ENCODE results near the gene CEP41. TPM values are rescaled to one million over a fixed set of nuclear protein-coding genes. Genes with fewer than 3 reads are reported as not detected.

The CEP41 gene
- polyA plus RNA-seq, 1 donor (not counting 4 experiments of a cell fraction or from before 2014, with no cell fraction given), result 13.4 TPM

- Histone ChIP-seq H3K27ac (ENCODE audit: control insufficient read depth, insufficient read depth, low read length) (no peak overlapping the region), H2AFZ (ENCODE audit: control insufficient read depth, low read length) (no peak overlapping the region), H3K9ac (ENCODE audit: control insufficient read depth, extremely low read depth, insufficient read depth, low read length) (no peak overlapping the region), H3K36me3 (ENCODE audit: control insufficient read depth in 2 of 2, extremely low read depth in 1 of 2, insufficient read depth in 2 of 2, low read length in 2 of 2) (no peaks in the 10 kb centered on the region), H4K20me1 (ENCODE audit: control insufficient read depth, extremely low read depth, insufficient read depth, low read length) (no peaks in the 10 kb centered on the region), H3K27me3 (ENCODE audit: control insufficient read depth, extremely low read depth, insufficient read depth, low read length) (no peaks in the 10 kb centered on the region), H3K9me3 (ENCODE audit: control insufficient read depth, low read depth, low read length) (no peaks in the 10 kb centered on the region), H3K79me2 (ENCODE audit: control insufficient read depth, insufficient read depth, low read length) (no peaks in the 10 kb centered on the region), H3K4me1 (ENCODE audit: control insufficient read depth, extremely low read depth, insufficient read depth, low read length) (peaks cover 26% of the 10 kb centered on the region), H3K4me2 (ENCODE audit: control insufficient read depth, extremely low read depth, insufficient read depth, low read depth, low read length) (no peak overlapping the region), H3K9me1 (ENCODE audit: control insufficient read depth, extremely low read depth, insufficient read depth, low read length) (no peaks in the 10 kb centered on the region), H3K4me3 (ENCODE audit: control insufficient read depth in 2 of 3, extremely low read depth in 1 of 3, insufficient read depth in 2 of 3, low read depth in 1 of 3, low read length in 3 of 3) (no peak overlapping the region)
- dilution Hi-C loops (cut with MboI; ENCODE audit: extremely low pct_ligation_motif_present, low sequenced_read_pairs), result no loop called here
- TF ChIP-seq EZH2 (IDR thresholded peaks at IDR 0.05; ENCODE audit: low read length), result no peak
- TF ChIP-seq CTCF (optimal IDR thresholded peaks at IDR 0.05 in 1 of 3, IDR thresholded peaks at IDR 0.05 in 1 of 3, conservative IDR thresholded peaks at IDR 0.05 in 1 of 3; ENCODE audit: extremely low read depth in 1 of 3, insufficient read depth in 2 of 3, low read length in 3 of 3), result no peak
- DNase-seq (ENCODE audit: low read depth, low spot score) (no peak), FAIRE-seq (peak; percentile 52)
These were observed 21.2 kb downstream of the CEP41 start for GRCh38 chr7:130419658-130420057.

GRCh38 chr7:130418306-130418705 lies 22.5 kb downstream of the CEP41 start:
- dilution Hi-C loops (cut with MboI; ENCODE audit: extremely low pct_ligation_motif_present, low sequenced_read_pairs), result no loop called here
- Histone ChIP-seq H2AFZ (ENCODE audit: control insufficient read depth, low read length) (peak overlapping the region; percentile 97), H3K9me1 (ENCODE audit: control insufficient read depth, extremely low read depth, insufficient read depth, low read length) (no peaks in the 10 kb centered on the region), H3K36me3 (ENCODE audit: control insufficient read depth in 2 of 2, extremely low read depth in 1 of 2, insufficient read depth in 2 of 2, low read length in 2 of 2) (no peaks in the 10 kb centered on the region), H3K27me3 (ENCODE audit: control insufficient read depth, extremely low read depth, insufficient read depth, low read length) (no peaks in the 10 kb centered on the region), H3K4me2 (ENCODE audit: control insufficient read depth, extremely low read depth, insufficient read depth, low read depth, low read length) (peak overlapping the region; percentile 76), H3K4me3 (ENCODE audit: control insufficient read depth in 2 of 3, extremely low read depth in 1 of 3, insufficient read depth in 2 of 3, low read depth in 1 of 3, low read length in 3 of 3) (peak overlapping the region in 1 of 3 experiments; percentile 36), H4K20me1 (ENCODE audit: control insufficient read depth, extremely low read depth, insufficient read depth, low read length) (no peaks in the 10 kb centered on the region), H3K9ac (ENCODE audit: control insufficient read depth, extremely low read depth, insufficient read depth, low read length) (peak overlapping the region; percentile 60), H3K79me2 (ENCODE audit: control insufficient read depth, insufficient read depth, low read length) (no peaks in the 10 kb centered on the region), H3K27ac (ENCODE audit: control insufficient read depth, insufficient read depth, low read length) (peak overlapping the region; percentile 93), H3K4me1 (ENCODE audit: control insufficient read depth, extremely low read depth, insufficient read depth, low read length) (peaks cover 26% of the 10 kb centered on the region), H3K9me3 (ENCODE audit: control insufficient read depth, low read depth, low read length) (no peaks in the 10 kb centered on the region)
- FAIRE-seq (peak; percentile 96), DNase-seq (ENCODE audit: low read depth, low spot score) (peak; percentile 25)
- TF ChIP-seq CTCF (optimal IDR thresholded peaks at IDR 0.05 in 1 of 3, IDR thresholded peaks at IDR 0.05 in 1 of 3, conservative IDR thresholded peaks at IDR 0.05 in 1 of 3; ENCODE audit: extremely low read depth in 1 of 3, insufficient read depth in 2 of 3, low read length in 3 of 3) (no peak), EZH2 (IDR thresholded peaks at IDR 0.05; ENCODE audit: low read length) (no peak)
